HEK293 (cell line): Measurements from ENCODE around the gene CGB2.

Experiments used
- CTCF ChIA-PET: fragments of 350-600 bp; formaldehyde crosslinking; extraction: SDS; loops from one replicate; lab custom pipeline; 2021; ENCODE audit warnings: antibody characterized with exemption; lab: Yijun Ruan, JAX
- POLR2A ChIA-PET: fragments of 300-600 bp; formaldehyde crosslinking; extraction: SDS; loops from one replicate; lab custom pipeline; 2020; ENCODE audit warnings: antibody characterized with exemption, inconsistent platforms; lab: Yijun Ruan, JAX
- H3K27ac ChIP-seq: fragments of 200-500 bp; sonication (Bioruptor generic); 2 replicates; pipeline ENCODE4 v1.5.1; 2014; ENCODE audit warnings: low read depth, low read length, control low read depth, inconsistent platforms; ENCODE audit errors: extremely low read depth
- H3K36me3 ChIP-seq, 2 experiments: fragments of 200-500 bp in 1 of 2; sonication (Bioruptor generic) in 1 of 2; 1 replicate in 1 of 2; 2 replicates in 1 of 2; pipeline ENCODE4 v1.5.1; 2014 to 2017; ENCODE audit warnings: inconsistent platforms in 2 of 2, low read length in 2 of 2; ENCODE audit not compliant: control insufficient read depth in 2 of 2, insufficient read depth in 1 of 2
- H3K4me1 ChIP-seq: fragments of 200-500 bp; sonication (Bioruptor generic); 2 replicates; pipeline ENCODE4 v1.5.1; 2014; ENCODE audit warnings: mild to moderate bottlenecking, low read length, inconsistent platforms; ENCODE audit not compliant: control insufficient read depth, insufficient read depth
- H3K4me3 ChIP-seq: 2 replicates; pipeline ENCODE4 v1.5.1; 2011; ENCODE audit warnings: low read depth, mild to moderate bottlenecking, control low read depth, low read length, moderate library complexity
- H3K9me3 ChIP-seq: fragments of 200-500 bp; sonication (Bioruptor generic); 2 replicates; pipeline ENCODE4 v1.5.1; 2014; ENCODE audit warnings: low read depth, low read length, inconsistent platforms; ENCODE audit not compliant: control insufficient read depth, insufficient read depth
- KLF1 ChIP-seq: fragments of 450-650 bp; formaldehyde crosslinking; IDR thresholded peaks from 2 replicates; pipeline ENCODE4 v1.5.1; 2016; ENCODE audit warnings: missing biosample characterization, missing genetic modification characterization
- OVOL3 ChIP-seq: fragments of 450-650 bp; formaldehyde crosslinking; IDR thresholded peaks from 2 replicates; pipeline ENCODE4 v1.5.1; 2016; ENCODE audit warnings: missing biosample characterization, missing genetic modification characterization
- REPIN1 ChIP-seq: fragments of 450-650 bp; formaldehyde crosslinking; IDR thresholded peaks from 2 replicates; pipeline ENCODE4 v1.5.1; 2017; ENCODE audit warnings: missing biosample characterization, missing genetic modification characterization, low read depth
- SETDB1 ChIP-seq: IDR thresholded peaks from one replicate; pipeline ENCODE4 v1.6.1; 2017; ENCODE audit warnings: mild to moderate bottlenecking, low read length, moderate library complexity, mixed read lengths; ENCODE audit not compliant: insufficient read length
- SP7 ChIP-seq: fragments of 450-650 bp; formaldehyde crosslinking; IDR thresholded peaks from 2 replicates; pipeline ENCODE4 v1.5.1; 2016; ENCODE audit warnings: missing biosample characterization, missing genetic modification characterization
- ZBTB11 ChIP-seq: fragments of 450-650 bp; formaldehyde crosslinking; conservative IDR thresholded peaks from 2 replicates; pipeline ENCODE4 v1.5.1; 2016; ENCODE audit warnings: low read depth, missing biosample characterization, missing genetic modification characterization
- ZBTB48 ChIP-seq: fragments of 450-650 bp; formaldehyde crosslinking; IDR thresholded peaks from 2 replicates; pipeline ENCODE4 v1.5.1; 2016; ENCODE audit warnings: missing biosample characterization, missing genetic modification characterization
- ZFP37 ChIP-seq: fragments of 450-650 bp; formaldehyde crosslinking; IDR thresholded peaks from 2 replicates; pipeline ENCODE4 v1.5.1; 2016; ENCODE audit warnings: missing biosample characterization, missing genetic modification characterization
- ZNF138 ChIP-seq: fragments of 450-650 bp; formaldehyde crosslinking; IDR thresholded peaks from 2 replicates; pipeline ENCODE4 v1.5.1; 2016; ENCODE audit warnings: missing biosample characterization, missing genetic modification characterization, borderline replicate concordance
- ZNF16 ChIP-seq: fragments of 450-650 bp; formaldehyde crosslinking; IDR thresholded peaks from 2 replicates; pipeline ENCODE4 v1.5.1; 2016; ENCODE audit warnings: low read depth, missing biosample characterization, missing genetic modification characterization
- ZNF175 ChIP-seq: fragments of 450-650 bp; formaldehyde crosslinking; IDR thresholded peaks from 2 replicates; pipeline ENCODE4 v1.5.1; 2016; ENCODE audit warnings: missing biosample characterization, missing genetic modification characterization
- ZNF223 ChIP-seq: fragments of 450-650 bp; formaldehyde crosslinking; IDR thresholded peaks from 2 replicates; pipeline ENCODE4 v1.5.1; 2016; ENCODE audit warnings: missing biosample characterization, missing genetic modification characterization
- ZNF335 ChIP-seq: fragments of 450-650 bp; formaldehyde crosslinking; conservative IDR thresholded peaks from 2 replicates; pipeline ENCODE4 v1.5.1; 2016; ENCODE audit warnings: missing biosample characterization, missing genetic modification characterization
- ZNF350 ChIP-seq: fragments of 450-650 bp; formaldehyde crosslinking; IDR thresholded peaks from 2 replicates; pipeline ENCODE4 v1.5.0; 2017; ENCODE audit warnings: missing biosample characterization, mild to moderate bottlenecking, missing genetic modification characterization
- ZNF510 ChIP-seq: fragments of 450-650 bp; formaldehyde crosslinking; IDR thresholded peaks from 2 replicates; pipeline ENCODE4 v1.5.1; 2018; ENCODE audit warnings: mild to moderate bottlenecking, missing genetic modification characterization, missing biosample characterization; ENCODE audit not compliant: insufficient replicate concordance
- ZNF621 ChIP-seq: fragments of 450-650 bp; formaldehyde crosslinking; IDR thresholded peaks from 2 replicates; pipeline ENCODE4 v1.5.1; 2017; ENCODE audit warnings: missing biosample characterization, missing genetic modification characterization
- ZNF654 ChIP-seq: fragments of 450-650 bp; formaldehyde crosslinking; IDR thresholded peaks from 2 replicates; pipeline ENCODE4 v1.5.1; 2016; ENCODE audit warnings: low read depth, missing biosample characterization, missing genetic modification characterization
- ZNF843 ChIP-seq: fragments of 450-650 bp; formaldehyde crosslinking; IDR thresholded peaks from 2 replicates; pipeline ENCODE4 v1.5.1; 2016; ENCODE audit warnings: missing biosample characterization, missing genetic modification characterization
- TF ChIP-seq, protein P1 (sequence below): fragments of 450-650 bp; formaldehyde crosslinking; IDR thresholded peaks from 2 replicates; pipeline ENCODE4 v1.5.1; 2016; ENCODE audit warnings: missing biosample characterization, missing genetic modification characterization
- TF ChIP-seq, protein P2 (sequence below): fragments of 450-650 bp; formaldehyde crosslinking; IDR thresholded peaks from 2 replicates; pipeline ENCODE4 v1.5.1; 2017; ENCODE audit warnings: missing biosample characterization, missing genetic modification characterization
- TF ChIP-seq, protein P3 (sequence below): fragments of 450-650 bp; formaldehyde crosslinking; IDR thresholded peaks from 2 replicates; pipeline ENCODE4 v1.5.1; 2016; ENCODE audit warnings: missing biosample characterization, missing genetic modification characterization

Gene CGB2

GRCh38 chr19:49069026-49069425 is 37.3 kb downstream of the CGB2 start (continued):
- TF ChIP-seq REPIN1 (tag by site-specific recombination): no peak
- TF ChIP-seq, protein P1, sequence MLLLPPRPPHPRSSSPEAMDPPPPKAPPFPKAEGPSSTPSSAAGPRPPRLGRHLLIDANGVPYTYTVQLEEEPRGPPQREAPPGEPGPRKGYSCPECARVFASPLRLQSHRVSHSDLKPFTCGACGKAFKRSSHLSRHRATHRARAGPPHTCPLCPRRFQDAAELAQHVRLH (tag by site-specific recombination): no peak

- no peaks in the 10 kb centered on the region for H3K9me3 ChIP-seq
- no peak overlapping the region for H3K4me3 ChIP-seq
- no peak overlapping the region for H3K27ac ChIP-seq
- H3K36me3 ChIP-seq: no peaks in the 10 kb centered on the region
- H3K4me1 ChIP-seq: peaks cover 4% of the 10 kb centered on the region
- ChIA-PET POLR2A (interaction anchor here (0.6 to 0.7 kb wide), 2 partner anchors 56 to 77 kb away, joined by 3 to 8 read pairs; partner anchors contain the start of gene RUVBL2), CTCF (interaction anchor here (0.5 to 3.3 kb wide), 4 partner anchors 10 to 679 kb away, joined by 3 to 25 read pairs (median 8); partner anchors contain the start of gene KDELR1)
- TF ChIP-seq ZNF843 (tag by site-specific recombination): no peak
- TF ChIP-seq OVOL3 (tag by site-specific recombination): no peak
- no peak for TF ChIP-seq ZBTB11 (tag by site-specific recombination)
- no peak for TF ChIP-seq ZNF223 (tag by site-specific recombination)
- no peak for TF ChIP-seq SP7 (tag by site-specific recombination)
- TF ChIP-seq ZNF350 (tag by site-specific recombination): no peak
- no peak for TF ChIP-seq ZBTB48 (tag by site-specific recombination)
- TF ChIP-seq, protein P2, sequence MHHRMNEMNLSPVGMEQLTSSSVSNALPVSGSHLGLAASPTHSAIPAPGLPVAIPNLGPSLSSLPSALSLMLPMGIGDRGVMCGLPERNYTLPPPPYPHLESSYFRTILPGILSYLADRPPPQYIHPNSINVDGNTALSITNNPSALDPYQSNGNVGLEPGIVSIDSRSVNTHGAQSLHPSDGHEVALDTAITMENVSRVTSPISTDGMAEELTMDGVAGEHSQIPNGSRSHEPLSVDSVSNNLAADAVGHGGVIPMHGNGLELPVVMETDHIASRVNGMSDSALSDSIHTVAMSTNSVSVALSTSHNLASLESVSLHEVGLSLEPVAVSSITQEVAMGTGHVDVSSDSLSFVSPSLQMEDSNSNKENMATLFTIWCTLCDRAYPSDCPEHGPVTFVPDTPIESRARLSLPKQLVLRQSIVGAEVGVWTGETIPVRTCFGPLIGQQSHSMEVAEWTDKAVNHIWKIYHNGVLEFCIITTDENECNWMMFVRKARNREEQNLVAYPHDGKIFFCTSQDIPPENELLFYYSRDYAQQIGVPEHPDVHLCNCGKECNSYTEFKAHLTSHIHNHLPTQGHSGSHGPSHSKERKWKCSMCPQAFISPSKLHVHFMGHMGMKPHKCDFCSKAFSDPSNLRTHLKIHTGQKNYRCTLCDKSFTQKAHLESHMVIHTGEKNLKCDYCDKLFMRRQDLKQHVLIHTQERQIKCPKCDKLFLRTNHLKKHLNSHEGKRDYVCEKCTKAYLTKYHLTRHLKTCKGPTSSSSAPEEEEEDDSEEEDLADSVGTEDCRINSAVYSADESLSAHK (tag by site-specific recombination): no peak
- no peak for TF ChIP-seq ZNF16 (tag by site-specific recombination)
- TF ChIP-seq SETDB1: no peak
- TF ChIP-seq ZNF621: no peak
- no peak for TF ChIP-seq ZNF335
- TF ChIP-seq, protein P3, sequence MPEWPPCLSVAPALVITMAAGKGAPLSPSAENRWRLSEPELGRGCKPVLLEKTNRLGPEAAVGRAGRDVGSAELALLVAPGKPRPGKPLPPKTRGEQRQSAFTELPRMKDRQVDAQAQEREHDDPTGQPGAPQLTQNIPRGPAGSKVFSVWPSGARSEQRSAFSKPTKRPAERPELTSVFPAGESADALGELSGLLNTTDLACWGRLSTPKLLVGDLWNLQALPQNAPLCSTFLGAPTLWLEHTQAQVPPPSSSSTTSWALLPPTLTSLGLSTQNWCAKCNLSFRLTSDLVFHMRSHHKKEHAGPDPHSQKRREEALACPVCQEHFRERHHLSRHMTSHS (tag by site-specific recombination): no peak
- no peak for TF ChIP-seq ZNF654 (tag by site-specific recombination)
- no peak for TF ChIP-seq ZNF138 (tag by site-specific recombination)
- TF ChIP-seq REPIN1 (tag by site-specific recombination): no peak
- no peak for TF ChIP-seq KLF1 (tag by site-specific recombination)
- no peak for TF ChIP-seq ZFP37 (tag by site-specific recombination)
- no peak for TF ChIP-seq ZNF510
- TF ChIP-seq ZNF175 (tag by site-specific recombination): no peak
These were observed 38.7 kb downstream of the CGB2 start for GRCh38 chr19:49070416-49070815.
